NCI-H2081 (cell line): ENCODE results near the gene NAA38.

Experiments used
- DNase-seq, 2 experiments: peaks; one replicate each; lab custom pipeline; 2025; lab: John Stamatoyannopoulos, UW

The NAA38 gene

DNA sequence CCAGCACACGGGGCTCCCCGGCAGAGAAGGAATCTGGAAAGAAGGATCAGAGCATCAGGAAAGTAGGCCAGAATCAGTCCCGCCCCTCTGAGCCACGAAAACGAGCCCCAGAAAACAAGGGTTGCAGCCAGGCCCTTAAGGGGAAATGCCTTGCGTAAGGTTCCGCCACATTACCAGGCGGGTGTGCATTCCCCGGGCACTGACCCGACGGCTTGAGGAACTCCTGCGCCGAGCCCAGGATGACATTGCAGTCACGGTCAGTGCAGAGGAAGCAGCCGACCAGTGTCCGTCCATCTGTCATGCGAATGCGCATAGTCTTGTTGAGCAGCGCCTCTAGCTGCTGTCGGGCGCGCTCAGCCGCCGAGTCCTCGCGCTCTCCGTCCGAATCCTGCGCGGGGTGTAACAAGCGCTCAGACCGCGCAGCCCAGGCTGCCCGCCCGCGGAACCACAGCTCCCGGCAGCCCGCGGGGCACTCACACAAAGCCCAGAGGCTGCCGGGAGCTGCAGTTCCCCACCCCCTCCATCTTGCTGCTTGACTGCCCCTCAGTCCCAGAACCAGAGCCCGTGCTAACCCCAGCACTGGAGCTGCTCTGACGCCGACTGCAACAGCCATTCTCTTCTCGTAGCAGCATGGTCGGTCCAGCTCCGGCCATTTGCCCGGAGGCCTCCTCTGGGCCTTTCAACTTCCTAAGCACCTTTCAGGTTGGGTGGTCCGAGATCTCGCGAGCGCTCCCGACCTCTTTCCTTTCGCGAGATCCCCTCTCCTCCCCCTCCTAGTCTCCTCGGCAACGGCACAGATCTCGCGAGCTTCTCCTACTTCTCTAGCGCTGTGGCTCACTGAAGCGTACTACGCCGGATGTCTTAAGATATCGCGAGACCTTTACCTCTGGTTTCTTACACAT is at the start of gene NAA38:
TSS of gene NAA38 (minus strand) at position 749 of the 902 bp plus-strand sequence. CDS start at position 653, 96 bp downstream.
- peak; percentile 95 to 97 for DNase-seq

DNA sequence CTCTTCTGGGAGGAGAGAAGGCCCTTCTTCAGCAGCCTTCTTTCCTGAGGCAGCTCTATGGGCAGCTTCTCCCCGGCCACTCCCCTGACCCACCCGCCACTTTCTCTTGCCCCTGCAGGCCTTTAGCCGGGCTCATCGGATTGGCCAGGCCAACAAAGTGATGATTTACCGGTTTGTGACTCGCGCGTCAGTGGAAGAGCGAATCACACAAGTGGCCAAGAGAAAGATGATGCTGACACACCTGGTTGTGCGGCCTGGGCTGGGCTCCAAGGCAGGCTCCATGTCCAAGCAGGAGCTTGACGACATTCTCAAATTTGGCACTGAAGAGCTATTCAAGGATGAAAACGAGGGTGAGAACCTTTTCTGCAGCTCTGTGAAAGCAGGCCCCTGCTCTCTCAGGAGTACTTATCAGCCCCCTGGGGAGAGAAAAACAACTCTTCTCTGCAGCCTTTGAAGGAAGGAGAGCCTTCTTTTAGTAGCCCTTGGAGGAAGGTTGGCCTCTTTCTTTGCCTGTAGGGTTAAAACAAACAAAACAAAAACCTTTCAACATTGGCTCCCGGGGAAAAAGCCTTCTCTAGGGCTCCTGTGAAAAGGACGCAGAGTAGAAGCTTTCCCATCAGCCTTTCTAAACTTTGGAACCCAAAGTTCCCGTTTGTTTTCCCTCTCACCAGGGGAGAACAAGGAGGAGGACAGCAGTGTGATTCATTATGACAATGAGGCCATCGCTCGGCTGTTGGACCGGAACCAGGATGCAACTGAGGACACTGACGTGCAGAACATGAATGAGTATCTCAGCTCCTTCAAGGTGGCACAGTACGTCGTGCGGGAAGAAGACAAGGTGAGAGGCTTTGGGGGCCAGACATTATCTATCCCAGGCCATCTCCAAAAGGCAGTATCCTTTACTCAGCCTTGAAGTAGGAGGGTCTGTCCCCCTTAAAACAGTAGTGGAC is 46.1 kb upstream of the NAA38 start:
- DNase-seq, result no peak

- DNase-seq, result no peak
Measured at GRCh38 chr17:7897773-7898172, 40.4 kb upstream of the NAA38 start.

GRCh38 chr17:7897090-7897489 is 39.7 kb upstream of the NAA38 start:
- no peak for DNase-seq

DNA sequence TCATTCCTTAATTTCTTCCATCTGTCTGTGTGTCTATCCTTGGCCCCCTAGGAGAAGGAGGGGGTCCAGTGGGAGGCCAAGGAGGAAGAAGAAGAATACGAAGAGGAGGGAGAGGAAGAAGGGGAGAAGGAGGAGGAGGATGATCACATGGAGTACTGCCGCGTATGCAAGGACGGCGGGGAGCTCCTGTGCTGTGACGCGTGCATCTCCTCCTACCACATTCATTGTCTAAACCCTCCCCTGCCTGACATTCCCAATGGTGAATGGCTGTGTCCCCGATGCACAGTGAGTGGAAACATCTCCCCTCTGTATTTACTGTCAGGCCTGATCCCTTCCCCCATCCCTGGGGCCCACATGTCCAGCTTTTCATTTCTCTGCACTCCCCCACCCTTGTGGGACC is 37.5 kb upstream of the NAA38 start:
- no peak for DNase-seq

DNA sequence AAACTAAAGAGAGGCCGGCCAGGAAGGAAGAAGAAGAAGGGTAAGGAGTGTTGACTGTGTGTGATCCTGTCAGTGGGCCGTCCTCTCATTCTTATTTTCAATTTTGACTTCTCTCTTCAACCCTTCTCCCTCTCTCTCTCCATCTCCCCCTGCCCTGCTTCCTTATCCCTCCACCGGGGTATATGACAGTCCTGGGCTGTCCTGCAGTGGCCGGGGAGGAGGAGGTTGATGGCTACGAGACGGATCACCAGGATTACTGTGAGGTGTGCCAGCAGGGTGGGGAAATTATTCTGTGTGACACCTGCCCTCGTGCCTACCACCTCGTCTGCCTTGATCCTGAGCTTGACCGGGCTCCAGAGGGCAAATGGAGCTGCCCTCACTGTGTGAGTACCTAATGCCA is 36.9 kb upstream of the NAA38 start:
- no peak for DNase-seq

DNA sequence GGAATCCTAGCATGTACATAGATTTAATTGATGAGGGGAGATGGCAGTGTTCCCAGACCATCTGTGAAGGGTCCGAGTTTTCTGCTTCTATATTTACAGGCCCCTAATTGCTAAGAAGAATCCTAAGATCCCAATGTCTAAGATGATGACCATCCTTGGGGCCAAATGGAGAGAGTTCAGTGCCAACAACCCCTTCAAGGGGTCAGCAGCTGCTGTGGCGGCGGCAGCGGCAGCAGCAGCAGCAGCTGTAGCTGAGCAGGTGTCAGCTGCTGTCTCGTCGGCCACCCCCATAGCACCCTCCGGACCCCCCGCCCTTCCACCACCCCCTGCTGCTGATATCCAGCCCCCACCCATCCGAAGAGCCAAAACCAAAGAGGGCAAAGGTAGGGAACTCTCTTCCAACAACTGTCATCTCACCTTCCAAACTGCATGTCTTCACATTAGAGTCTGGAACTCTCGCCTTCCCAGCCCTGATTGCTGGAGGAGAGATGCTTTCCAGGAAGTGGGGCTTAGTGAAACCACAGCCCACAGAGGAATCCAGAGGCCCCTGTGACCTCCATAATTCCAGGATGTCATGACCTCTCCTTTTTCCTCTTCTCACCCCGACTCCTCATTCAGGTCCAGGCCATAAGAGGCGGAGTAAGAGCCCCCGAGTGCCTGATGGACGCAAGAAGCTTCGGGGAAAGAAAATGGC is 36.0 kb upstream of the NAA38 start:
- DNase-seq, result no peak

DNA sequence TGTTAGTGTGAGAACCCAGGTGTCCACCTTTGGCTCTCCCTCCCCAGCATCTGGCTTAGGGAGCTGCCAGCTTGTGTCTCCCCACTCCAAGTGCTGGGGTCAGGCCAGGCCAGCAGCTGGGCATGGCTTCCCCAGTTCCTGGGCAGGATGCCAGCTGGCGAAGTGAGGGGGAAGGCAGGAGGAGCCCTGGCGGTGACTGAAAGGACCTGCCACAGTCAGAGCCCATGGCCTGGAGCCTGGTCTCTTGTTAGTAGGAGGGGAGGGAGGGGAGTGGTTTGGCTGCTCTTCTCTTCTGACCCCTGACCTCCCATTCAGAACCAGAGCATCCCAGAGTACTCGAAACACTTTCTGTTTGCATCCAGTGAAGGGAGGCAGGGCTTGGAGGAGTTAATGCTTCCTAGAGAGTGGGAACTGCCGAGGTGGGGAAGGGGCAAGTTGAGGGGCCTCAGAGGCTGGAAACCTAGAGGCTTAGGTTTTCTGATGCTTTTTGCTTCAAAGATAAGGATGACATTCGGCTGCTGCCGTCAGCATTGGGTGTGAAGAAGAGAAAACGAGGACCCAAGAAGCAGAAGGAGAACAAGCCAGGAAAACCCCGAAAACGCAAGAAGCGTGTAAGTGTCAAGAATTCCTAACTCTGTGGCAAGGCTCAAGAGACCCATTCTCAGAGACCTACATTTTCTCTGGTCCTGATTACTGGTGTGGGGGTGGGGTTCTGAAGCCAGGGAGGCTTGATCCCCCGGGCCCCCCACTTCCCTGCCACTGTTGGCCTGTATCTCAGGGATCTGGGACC is 32.0 kb upstream of the NAA38 start:
- peak; percentile 91 to 95 for DNase-seq

DNA sequence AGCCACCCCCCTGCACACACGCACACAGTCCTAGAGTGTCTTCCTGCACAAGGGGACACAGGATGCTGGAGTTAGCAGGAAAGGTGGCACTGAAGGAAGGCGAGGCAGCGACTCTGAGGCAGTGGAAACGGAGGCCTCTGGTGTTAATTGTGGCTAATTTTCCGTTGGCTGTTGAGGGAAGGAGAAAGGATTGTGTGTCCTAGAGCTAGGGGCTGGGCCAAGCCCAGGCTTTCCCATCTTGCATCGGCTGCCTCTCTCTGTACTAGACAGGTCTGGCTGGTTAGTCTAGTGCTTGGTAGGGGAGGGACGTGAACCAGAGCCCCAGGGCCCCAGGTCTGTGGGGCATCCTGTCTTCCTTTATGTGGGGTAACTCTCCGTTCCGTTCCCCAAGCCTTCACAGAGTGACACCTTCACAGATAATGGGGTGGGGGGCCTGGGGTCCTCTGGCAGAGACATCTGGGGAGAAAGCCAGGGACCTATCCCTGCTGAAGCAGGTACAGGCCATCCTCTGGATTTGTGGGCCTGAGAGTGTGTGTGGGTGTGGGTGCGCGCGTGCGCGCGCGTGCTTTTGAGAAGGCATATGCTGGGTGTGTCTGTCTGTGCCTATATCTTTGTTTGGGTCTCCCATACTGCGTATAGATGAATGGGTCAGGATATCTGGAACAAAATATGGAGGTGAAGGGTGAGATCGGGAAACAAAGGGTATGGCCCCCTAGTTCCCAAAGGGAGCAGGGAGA is 31.0 kb upstream of the NAA38 start, which contains the start of gene CHD3:
TSS of gene CHD3 (plus strand) at position 606 of the 737 bp plus-strand sequence. CDS start 212 bp downstream, outside the sequence.
- peak in 1 of 2 experiments; percentile 49 for DNase-seq

- DNase-seq, result peak; percentile 89 to 92
Measured at GRCh38 chr17:7887482-7888183, 30.3 kb upstream of the NAA38 start.

GRCh38 chr17:7887038-7887481 is 29.7 kb upstream of the NAA38 start:
- DNase-seq, result no peak

GRCh38 chr17:7886227-7887037 is 29.1 kb upstream of the NAA38 start:
- peak in 1 of 2 experiments; percentile 53 for DNase-seq

GRCh38 chr17:7885367-7886226 is 28.2 kb upstream of the NAA38 start:
- DNase-seq, result peak in 1 of 2 experiments; percentile 67

DNA sequence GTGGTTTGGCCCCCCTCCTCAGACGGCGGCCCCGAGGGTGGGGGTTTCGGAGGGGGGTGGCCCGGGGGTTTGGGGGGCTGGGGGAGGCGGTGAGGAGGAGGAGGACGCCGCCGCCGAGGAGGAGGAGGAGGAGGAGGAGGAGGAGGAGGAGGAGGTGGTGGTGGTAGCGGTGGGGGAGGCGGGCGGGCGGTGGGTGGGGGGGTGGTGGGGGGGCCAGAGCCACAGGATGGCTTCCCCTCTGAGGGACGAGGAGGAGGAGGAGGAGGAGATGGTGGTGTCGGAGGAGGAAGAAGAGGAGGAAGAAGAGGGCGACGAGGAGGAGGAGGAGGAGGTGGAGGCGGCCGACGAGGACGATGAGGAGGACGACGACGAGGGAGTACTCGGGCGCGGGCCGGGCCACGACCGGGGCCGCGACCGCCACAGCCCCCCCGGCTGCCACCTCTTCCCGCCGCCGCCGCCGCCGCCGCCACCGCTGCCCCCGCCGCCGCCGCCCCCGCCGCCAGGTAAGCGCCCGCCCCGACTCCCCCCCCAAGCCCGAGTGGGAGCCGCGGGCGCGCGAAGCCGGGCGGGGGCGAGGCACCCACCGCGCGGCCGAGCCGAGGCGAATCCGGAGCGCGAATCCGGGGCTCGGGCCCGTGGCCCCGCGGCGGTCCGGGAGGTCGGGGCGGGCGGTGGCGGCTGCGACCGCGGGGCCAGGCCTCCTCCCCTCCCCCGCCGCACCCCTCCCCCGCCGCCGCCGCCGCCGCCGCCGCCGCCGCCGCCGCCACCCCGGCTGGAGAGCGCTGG is 27.4 kb upstream of the NAA38 start:
- no peak for DNase-seq

GRCh38 chr17:7883781-7884386 is 26.5 kb upstream of the NAA38 start:
- DNase-seq, result peak in 1 of 2 experiments; percentile 37

GRCh38 chr17:7882629-7883028 is 25.3 kb upstream of the NAA38 start:
- peak in 1 of 2 experiments; percentile 15 for DNase-seq
